ENCODE measurements around the gene SRGAP3. TPM values are rescaled to one million over a fixed set of nuclear protein-coding genes. Genes with fewer than 3 reads are reported as not detected.

SRGAP3 gene
- total RNA-seq, 2 donors from 2014 or later = 10.9 to 11.4 TPM

DNA sequence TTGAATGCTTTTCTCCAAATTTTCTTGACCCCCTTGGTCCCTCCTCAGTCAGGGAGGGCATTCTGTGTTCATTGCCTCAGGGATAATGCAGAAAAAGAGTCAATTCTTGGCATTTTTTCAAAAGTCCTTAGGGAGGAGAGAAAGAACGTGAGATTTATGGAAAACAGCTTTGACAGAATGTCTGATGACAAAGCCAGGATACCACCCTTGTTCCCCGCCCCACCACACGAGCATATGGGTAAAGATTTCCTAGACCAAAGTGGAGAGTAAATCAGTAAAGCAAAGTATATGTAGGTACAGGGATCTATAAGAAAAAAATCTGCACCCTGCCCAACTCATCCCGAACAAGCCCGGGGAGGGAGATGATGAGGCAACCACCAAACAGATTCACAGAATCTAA is 11.2 kb downstream of the SRGAP3 start:
- Histone ChIP-seq H3K4me3 (no peak overlapping the region), H3K4me1 (no peaks in the 10 kb centered on the region), H3K27me3 (no peaks in the 10 kb centered on the region), H3K36me3 (replicated peaks in 1 of 2; ENCODE audit: insufficient read depth in 1 of 2, low read depth in 2 of 2) (no peaks in the 10 kb centered on the region), H3K27ac (no peak overlapping the region), H3K9me3 (no peaks in the 10 kb centered on the region)
- TF ChIP-seq, protein P1, sequence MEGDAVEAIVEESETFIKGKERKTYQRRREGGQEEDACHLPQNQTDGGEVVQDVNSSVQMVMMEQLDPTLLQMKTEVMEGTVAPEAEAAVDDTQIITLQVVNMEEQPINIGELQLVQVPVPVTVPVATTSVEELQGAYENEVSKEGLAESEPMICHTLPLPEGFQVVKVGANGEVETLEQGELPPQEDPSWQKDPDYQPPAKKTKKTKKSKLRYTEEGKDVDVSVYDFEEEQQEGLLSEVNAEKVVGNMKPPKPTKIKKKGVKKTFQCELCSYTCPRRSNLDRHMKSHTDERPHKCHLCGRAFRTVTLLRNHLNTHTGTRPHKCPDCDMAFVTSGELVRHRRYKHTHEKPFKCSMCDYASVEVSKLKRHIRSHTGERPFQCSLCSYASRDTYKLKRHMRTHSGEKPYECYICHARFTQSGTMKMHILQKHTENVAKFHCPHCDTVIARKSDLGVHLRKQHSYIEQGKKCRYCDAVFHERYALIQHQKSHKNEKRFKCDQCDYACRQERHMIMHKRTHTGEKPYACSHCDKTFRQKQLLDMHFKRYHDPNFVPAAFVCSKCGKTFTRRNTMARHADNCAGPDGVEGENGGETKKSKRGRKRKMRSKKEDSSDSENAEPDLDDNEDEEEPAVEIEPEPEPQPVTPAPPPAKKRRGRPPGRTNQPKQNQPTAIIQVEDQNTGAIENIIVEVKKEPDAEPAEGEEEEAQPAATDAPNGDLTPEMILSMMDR (IDR thresholded peaks at IDR 0.05) = no peak
- no peak for ATAC-seq
- intact Hi-C loops (cut with DNase I) = no loop called here
- DNase-seq = no peak
- WGBS, 2 donors = 84 to 92% methylated on average over 5 of the region's 5 CpGs

DNA sequence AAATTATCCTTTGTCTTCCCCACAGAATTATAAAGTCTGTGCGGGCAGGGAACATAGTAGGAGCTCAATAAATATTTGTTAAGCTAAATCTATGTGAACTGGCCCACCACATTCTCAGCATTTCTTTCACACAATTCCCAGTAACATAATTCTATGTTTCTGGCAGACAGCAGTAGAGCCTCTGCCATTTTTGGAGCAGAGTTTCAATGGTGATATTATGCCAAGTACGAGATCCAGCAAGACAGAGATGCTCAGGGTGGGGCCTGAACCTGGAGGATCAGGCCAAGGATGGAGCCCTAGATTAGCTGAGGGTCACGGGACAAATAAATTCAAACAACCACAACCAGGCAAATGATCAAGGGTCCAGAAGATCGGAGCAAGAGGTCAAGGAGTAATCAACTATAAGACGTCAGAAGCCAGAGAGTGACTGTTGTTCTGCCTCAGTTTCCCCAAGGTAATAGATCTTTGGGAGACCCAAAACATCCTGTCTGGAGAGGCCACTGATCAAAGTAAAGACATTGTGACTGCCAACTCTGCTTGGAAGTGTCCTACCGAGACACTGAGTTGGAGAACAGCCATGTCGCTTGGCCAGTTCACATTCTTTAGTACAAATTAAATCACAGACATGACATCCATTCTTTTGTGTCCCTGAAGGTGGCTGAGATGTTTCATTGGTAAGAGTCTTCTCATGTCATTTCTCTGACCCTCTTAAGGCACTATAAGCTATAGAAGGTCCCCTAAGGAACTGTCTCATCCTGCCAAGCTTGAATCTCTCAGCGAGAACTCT is 15.4 kb downstream of the SRGAP3 start:
- TF ChIP-seq, protein P1 (IDR thresholded peaks at IDR 0.05) = no peak
- TF ChIP-seq POLR2A (IDR thresholded peaks at IDR 0.05) = no peak
- ATAC-seq = no peak
- H3K4me1 ChIP-seq = no peaks in the 10 kb centered on the region
- no peak for DNase-seq
- H3K9me3 ChIP-seq = no peaks in the 10 kb centered on the region
- H3K27me3 ChIP-seq = no peaks in the 10 kb centered on the region
- H3K4me3 ChIP-seq = no peak overlapping the region
- no peaks in the 10 kb centered on the region for H3K36me3 ChIP-seq (replicated peaks in 1 of 2; ENCODE audit: insufficient read depth in 1 of 2, low read depth in 2 of 2)
- H3K27ac ChIP-seq = no peak overlapping the region
- intact Hi-C loops (cut with DNase I) = no loop called here
- WGBS, 2 donors = 85 to 87% methylated on average over 8 of the region's 8 CpGs

DNA sequence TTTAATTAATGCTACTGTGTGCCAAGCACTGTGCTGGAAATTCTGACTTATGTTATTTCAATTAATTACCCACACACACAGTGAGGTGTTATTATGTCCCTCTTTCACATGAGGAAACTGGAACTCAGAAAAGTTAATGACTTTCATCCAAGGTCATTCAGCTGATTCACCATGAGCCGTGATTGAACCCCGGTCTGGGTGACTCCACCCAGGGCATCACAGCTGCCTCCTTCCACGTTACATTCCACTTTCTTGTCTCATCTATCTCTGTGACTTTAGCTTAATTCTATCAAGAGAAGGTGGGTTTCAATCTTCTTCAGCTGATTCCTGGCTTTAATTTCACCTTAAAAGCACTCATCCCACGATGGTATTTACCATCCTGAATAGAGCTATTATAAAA is 16.3 kb downstream of the SRGAP3 start:
- no peaks in the 10 kb centered on the region for H3K27me3 ChIP-seq
- ATAC-seq = no peak
- no peak for TF ChIP-seq POLR2A (IDR thresholded peaks at IDR 0.05)
- TF ChIP-seq, protein P1 (IDR thresholded peaks at IDR 0.05) = no peak
- intact Hi-C loops (cut with DNase I) = no loop called here
- 46 to 51% methylated on average over 4 of the region's 4 CpGs for WGBS, 2 donors
- no peaks in the 10 kb centered on the region for H3K9me3 ChIP-seq
- H3K4me1 ChIP-seq = no peaks in the 10 kb centered on the region
- no peak overlapping the region for H3K4me3 ChIP-seq
- no peak overlapping the region for H3K27ac ChIP-seq
- no peak for DNase-seq
- H3K36me3 ChIP-seq (replicated peaks in 1 of 2; ENCODE audit: insufficient read depth in 1 of 2, low read depth in 2 of 2) = no peaks in the 10 kb centered on the region

DNA sequence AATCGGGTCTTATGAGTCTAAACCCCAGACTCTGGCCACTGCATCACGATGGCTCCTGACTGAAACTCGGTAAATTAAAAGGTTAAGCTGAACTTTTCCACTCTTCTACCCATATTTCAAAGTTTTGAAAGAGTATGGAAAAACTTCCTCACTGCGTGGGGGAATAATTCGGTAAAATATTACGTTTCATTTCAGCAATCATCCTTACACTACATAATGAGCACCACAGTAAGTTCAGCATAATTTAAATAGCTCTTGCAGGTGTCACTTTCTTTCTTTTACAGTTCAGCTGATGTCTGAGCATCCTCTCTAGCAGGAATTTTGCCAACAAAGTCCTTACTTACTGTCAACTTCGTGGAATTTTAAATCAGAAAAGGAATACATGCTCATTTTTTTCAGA is 17.5 kb downstream of the SRGAP3 start:
- Histone ChIP-seq H3K4me3 (no peak overlapping the region), H3K27ac (no peak overlapping the region), H3K27me3 (no peaks in the 10 kb centered on the region), H3K4me1 (no peaks in the 10 kb centered on the region), H3K36me3 (replicated peaks in 1 of 2; ENCODE audit: insufficient read depth in 1 of 2, low read depth in 2 of 2) (no peaks in the 10 kb centered on the region), H3K9me3 (no peaks in the 10 kb centered on the region)
- intact Hi-C loops (cut with DNase I) = no loop called here
- DNase-seq (no peak), ATAC-seq (no peak)
- TF ChIP-seq, protein P1 (IDR thresholded peaks at IDR 0.05) = no peak
- no peak for TF ChIP-seq POLR2A (IDR thresholded peaks at IDR 0.05)
- WGBS, 2 donors = 77% methylated on average over 7 of the region's 7 CpGs

DNA sequence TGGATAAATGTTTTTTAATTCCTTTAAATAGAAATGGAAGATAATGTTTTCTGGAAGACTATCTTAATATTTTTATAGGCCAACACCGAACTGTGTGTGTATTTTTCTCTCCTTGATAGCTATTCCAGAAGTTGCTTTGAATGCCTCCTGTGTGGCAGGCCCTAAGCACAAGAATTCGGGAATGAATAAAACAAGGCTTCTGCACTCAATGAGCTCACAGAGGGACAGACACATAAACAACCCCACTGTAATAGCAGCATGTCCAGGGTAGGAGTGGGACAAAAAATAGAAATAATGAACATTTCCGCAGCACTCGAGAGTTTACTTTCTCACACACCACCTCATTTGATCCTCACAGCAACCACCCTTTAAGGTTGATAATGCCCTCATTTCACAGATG is 18.0 kb downstream of the SRGAP3 start:
- DNase-seq (no peak), ATAC-seq (no peak)
- no peaks in the 10 kb centered on the region for H3K9me3 ChIP-seq
- intact Hi-C loops (cut with DNase I) = no loop called here
- H3K4me3 ChIP-seq = no peak overlapping the region
- H3K4me1 ChIP-seq = no peaks in the 10 kb centered on the region
- H3K27me3 ChIP-seq = no peaks in the 10 kb centered on the region
- no peaks in the 10 kb centered on the region for H3K36me3 ChIP-seq (replicated peaks in 1 of 2; ENCODE audit: insufficient read depth in 1 of 2, low read depth in 2 of 2)
- WGBS, 2 donors = 78 to 87% methylated on average over 4 of the region's 4 CpGs
- H3K27ac ChIP-seq = no peak overlapping the region
- TF ChIP-seq, protein P1 (IDR thresholded peaks at IDR 0.05) = no peak
- TF ChIP-seq POLR2A (IDR thresholded peaks at IDR 0.05) = no peak

Data from body of pancreas (tissue), 4 donors.